H9 (cell line): ENCODE measurements around the gene SEPTIN7. TPM values are rescaled to one million over a fixed set of nuclear protein-coding genes. Genes with fewer than 3 reads are reported as not detected.

Experiments
- DNase-seq: peaks from one replicate; pipeline ENCODE4 v3.0.0-alpha.2; 2017
- H2AFZ ChIP-seq: one replicate; pipeline ENCODE4 v1.6.1; 2013; ENCODE audit warnings: mild to moderate bottlenecking, low read length, control low read depth, moderate library complexity
- H2AK5ac ChIP-seq: 2 replicates; pipeline ENCODE4 v1.6.1; 2013; ENCODE audit warnings: low read length, control low read depth, mixed read lengths; ENCODE audit not compliant: insufficient read length
- H2BK120ac ChIP-seq: one replicate; pipeline ENCODE4 v1.6.1; 2013; ENCODE audit warnings: low read depth, mild to moderate bottlenecking, low read length, control low read depth, inconsistent platforms; ENCODE audit not compliant: poor library complexity, severe bottlenecking
- H2BK12ac ChIP-seq: 2 replicates; pipeline ENCODE4 v1.6.1; 2013; ENCODE audit warnings: low read length, control low read depth, mixed read lengths, low read depth; ENCODE audit not compliant: insufficient read length
- H2BK15ac ChIP-seq: 2 replicates; pipeline ENCODE4 v1.6.1; 2013; ENCODE audit warnings: low read depth, low read length, control low read depth
- H2BK20ac ChIP-seq: one replicate; pipeline ENCODE4 v1.6.1; 2013; ENCODE audit warnings: low read depth, mild to moderate bottlenecking, low read length, control low read depth, inconsistent platforms; ENCODE audit not compliant: poor library complexity, severe bottlenecking
- H2BK5ac ChIP-seq: 2 replicates; pipeline ENCODE4 v1.6.1; 2013; ENCODE audit warnings: low read length, control low read depth, mixed read lengths; ENCODE audit not compliant: insufficient read length
- H3K14ac ChIP-seq: 2 replicates; pipeline ENCODE4 v1.6.1; 2013; ENCODE audit warnings: low read length, control low read depth; ENCODE audit not compliant: insufficient read depth
- H3K18ac ChIP-seq: 2 replicates; pipeline ENCODE4 v1.6.1; 2013; ENCODE audit warnings: low read depth, mild to moderate bottlenecking, mixed read lengths, low read length, control low read depth; ENCODE audit not compliant: insufficient read length
- H3K23ac ChIP-seq: 2 replicates; pipeline ENCODE4 v1.6.1; 2013; ENCODE audit warnings: low read length, control low read depth, mixed read lengths, low read depth; ENCODE audit not compliant: insufficient read length
- H3K23me2 ChIP-seq: 2 replicates; pipeline ENCODE4 v1.6.1; 2013; ENCODE audit warnings: low read depth, mild to moderate bottlenecking, mixed read lengths, low read length, control low read depth; ENCODE audit not compliant: insufficient read length, poor library complexity, severe bottlenecking
- H3K27ac ChIP-seq: 2 replicates; pipeline ENCODE4 v1.5.1; 2013; ENCODE audit warnings: low read length, control low read depth, mixed read lengths, low read depth; ENCODE audit not compliant: insufficient read length
- H3K27me3 ChIP-seq: 2 replicates; pipeline ENCODE4 v1.6.1; 2013; ENCODE audit warnings: low read length, control low read depth, inconsistent platforms; ENCODE audit not compliant: insufficient read depth
- H3K4ac ChIP-seq: 2 replicates; pipeline ENCODE4 v1.6.1; 2013; ENCODE audit warnings: low read depth, mild to moderate bottlenecking, control low read depth, inconsistent platforms, low read length, moderate library complexity
- H3K4me1 ChIP-seq: 2 replicates; pipeline ENCODE4 v1.6.1; 2013; ENCODE audit warnings: low read length, control low read depth, inconsistent platforms; ENCODE audit not compliant: insufficient read depth
- H3K4me2 ChIP-seq: 2 replicates; pipeline ENCODE4 v1.6.1; 2013; ENCODE audit warnings: low read length, control low read depth, mixed read lengths; ENCODE audit not compliant: insufficient read length, insufficient read depth
- H3K56ac ChIP-seq: 2 replicates; pipeline ENCODE4 v1.6.1; 2013; ENCODE audit warnings: low read depth, mild to moderate bottlenecking, mixed read lengths, low read length, control low read depth; ENCODE audit not compliant: insufficient read length
- H3K79me1 ChIP-seq: 2 replicates; pipeline ENCODE4 v1.6.1; 2013; ENCODE audit warnings: low read depth, mild to moderate bottlenecking, moderate library complexity, low read length, control low read depth, inconsistent platforms; ENCODE audit not compliant: insufficient read depth, poor library complexity, severe bottlenecking
- H3K79me2 ChIP-seq: 2 replicates; pipeline ENCODE4 v1.6.1; 2013; ENCODE audit warnings: low read length, control low read depth, inconsistent platforms; ENCODE audit not compliant: insufficient read depth
- H3K9ac ChIP-seq: 2 replicates; pipeline ENCODE4 v1.6.1; 2013; ENCODE audit warnings: low read length, control low read depth, mixed read lengths; ENCODE audit not compliant: insufficient read length; ENCODE audit errors: extremely low read depth
- H3K9me3 ChIP-seq: one replicate; pipeline ENCODE4 v1.6.1; 2013; ENCODE audit warnings: low read depth, low read length, inconsistent platforms; ENCODE audit not compliant: control insufficient read depth
- H3T11ph ChIP-seq: one replicate; pipeline ENCODE4 v1.6.1; 2013; ENCODE audit warnings: mild to moderate bottlenecking, low read length, control low read depth, inconsistent platforms
- H4K20me1 ChIP-seq: one replicate; pipeline ENCODE4 v1.6.1; 2013; ENCODE audit not compliant: control insufficient read depth, insufficient read length, insufficient read depth
- H4K5ac ChIP-seq: 2 replicates; pipeline ENCODE4 v1.6.1; 2013; ENCODE audit warnings: low read depth, mild to moderate bottlenecking, mixed read lengths, low read length, control low read depth; ENCODE audit not compliant: insufficient read length
- H4K8ac ChIP-seq: replicated peaks from 2 replicates; pipeline ENCODE4 v1.6.1; 2013; ENCODE audit warnings: low read length, control low read depth, mixed read lengths, low read depth; ENCODE audit not compliant: insufficient read length
- H4K91ac ChIP-seq: 2 replicates; pipeline ENCODE4 v1.6.1; 2013; ENCODE audit warnings: low read depth, mild to moderate bottlenecking, moderate library complexity, mixed read lengths, low read length, control low read depth; ENCODE audit not compliant: insufficient read length
- H3K27ac Mint-ChIP-seq, 3 experiments: 2 replicates in 2 of 3; 3 replicates in 1 of 3; pipeline ENCODE4 v1.8.0; 2020 to 2021; ENCODE audit warnings: mixed read lengths in 3 of 3, mild to moderate bottlenecking in 1 of 3, moderate library complexity in 1 of 3
- H3K27me3 Mint-ChIP-seq: 2 replicates; pipeline ENCODE4 v1.8.0; 2021; ENCODE audit warnings: low read depth, mild to moderate bottlenecking, moderate library complexity, mixed read lengths
- H3K36me3 Mint-ChIP-seq, 3 experiments: 2 replicates in 2 of 3; 3 replicates in 1 of 3; pipeline ENCODE4 v1.8.0; 2020 to 2021; ENCODE audit warnings: low read depth in 3 of 3, mixed read lengths in 3 of 3; ENCODE audit not compliant: insufficient read depth in 1 of 3
- H3K4me1 Mint-ChIP-seq, 2 experiments: 2 replicates each; pipeline ENCODE4 v1.8.0; 2020; ENCODE audit warnings: mixed read lengths in 2 of 2
- H3K4me3 Mint-ChIP-seq, 2 experiments: 2 replicates in 1 of 2; 3 replicates in 1 of 2; pipeline ENCODE4 v1.8.0; 2020 to 2021; ENCODE audit warnings: mild to moderate bottlenecking in 2 of 2, mixed read lengths in 2 of 2, moderate library complexity in 1 of 2
- H3K9me3 Mint-ChIP-seq, 2 experiments: 2 replicates in 1 of 2; 3 replicates in 1 of 2; pipeline ENCODE4 v1.8.0; 2020; ENCODE audit warnings: mild to moderate bottlenecking in 2 of 2, mixed read lengths in 2 of 2, moderate library complexity in 1 of 2
- WGBS: extraction: QIAGEN DNeasy Blood & Tissue Kit; methylation state at CpG from one replicate; pipeline ENCODE4 v1.1.7; 2013; ENCODE audit warnings: missing lambda C conversion rate, low lambda C conversion rate, mixed read lengths; ENCODE audit not compliant: insufficient read length; ENCODE audit errors: extremely low coverage; 5-methylcytosine and 5-hydroxymethylcytosine counted together
- total RNA-seq: library from RNA; stranded (reverse); gene quantifications from 2 replicates; pipeline ENCODE4 v1.2.1, GENCODE V29; 2021
- TF ChIP-seq, protein P1 (sequence below): fragments of 200-600 bp; sonication (generic); conservative IDR thresholded peaks from 3 replicates; pipeline ENCODE4 v1.8.0; 2021; ENCODE audit warnings: antibody characterized with exemption, mild to moderate bottlenecking

SEPTIN7 gene
- total RNA-seq, 1 experiment from 2014 or later = 184 TPM

DNA sequence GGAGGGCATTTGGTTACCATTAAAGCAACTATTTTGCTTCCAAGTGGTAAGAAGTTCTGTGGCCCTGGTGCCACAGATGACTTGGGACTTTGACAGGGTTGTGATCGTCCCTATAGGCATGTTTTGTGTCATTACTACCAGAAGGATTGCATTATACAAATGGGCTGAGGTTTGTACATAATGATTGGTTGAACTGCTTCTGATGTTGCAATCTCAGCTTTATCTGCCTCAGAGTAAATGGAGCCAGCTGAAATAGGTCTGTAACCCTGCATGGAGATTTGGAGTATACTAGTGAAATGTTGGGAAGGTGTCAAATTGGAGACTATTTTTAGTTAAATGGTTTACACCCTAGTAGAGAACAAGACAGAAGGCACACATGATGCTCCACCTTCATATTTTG is 46.1 kb upstream of the SEPTIN7 start:
- no peak overlapping the region for H4K91ac ChIP-seq
- H3K4me2 ChIP-seq = no peak overlapping the region
- H2BK20ac ChIP-seq = no peak overlapping the region
- TF ChIP-seq, protein P1, sequence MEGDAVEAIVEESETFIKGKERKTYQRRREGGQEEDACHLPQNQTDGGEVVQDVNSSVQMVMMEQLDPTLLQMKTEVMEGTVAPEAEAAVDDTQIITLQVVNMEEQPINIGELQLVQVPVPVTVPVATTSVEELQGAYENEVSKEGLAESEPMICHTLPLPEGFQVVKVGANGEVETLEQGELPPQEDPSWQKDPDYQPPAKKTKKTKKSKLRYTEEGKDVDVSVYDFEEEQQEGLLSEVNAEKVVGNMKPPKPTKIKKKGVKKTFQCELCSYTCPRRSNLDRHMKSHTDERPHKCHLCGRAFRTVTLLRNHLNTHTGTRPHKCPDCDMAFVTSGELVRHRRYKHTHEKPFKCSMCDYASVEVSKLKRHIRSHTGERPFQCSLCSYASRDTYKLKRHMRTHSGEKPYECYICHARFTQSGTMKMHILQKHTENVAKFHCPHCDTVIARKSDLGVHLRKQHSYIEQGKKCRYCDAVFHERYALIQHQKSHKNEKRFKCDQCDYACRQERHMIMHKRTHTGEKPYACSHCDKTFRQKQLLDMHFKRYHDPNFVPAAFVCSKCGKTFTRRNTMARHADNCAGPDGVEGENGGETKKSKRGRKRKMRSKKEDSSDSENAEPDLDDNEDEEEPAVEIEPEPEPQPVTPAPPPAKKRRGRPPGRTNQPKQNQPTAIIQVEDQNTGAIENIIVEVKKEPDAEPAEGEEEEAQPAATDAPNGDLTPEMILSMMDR = no peak
- no peak for DNase-seq
- H3K23ac ChIP-seq = no peak overlapping the region
- no CpG with 5 or more reads among the region's 1 CpG for WGBS
- H3K23me2 ChIP-seq = no peaks in the 10 kb centered on the region
- no peak overlapping the region for H2BK120ac ChIP-seq
- no peak overlapping the region for H4K5ac ChIP-seq
- Mint-ChIP-seq H3K9me3 (no peaks in the 10 kb centered on the region), H3K27me3 (no peaks in the 10 kb centered on the region; the same call in 1 of the 2 replicates), H3K36me3 (no peaks in the 10 kb centered on the region), H3K4me3 (no peak overlapping the region), H3K27ac (no peak overlapping the region), H3K4me1 (peaks cover 7 to 15% of the 10 kb centered on the region in 2 experiments)
- H2BK15ac ChIP-seq = no peak overlapping the region
- H3K27ac ChIP-seq = no peak overlapping the region
- H3K4me1 ChIP-seq = peaks cover 6% of the 10 kb centered on the region; the same call in 1 of the 2 replicates
- H3K56ac ChIP-seq = no peak overlapping the region
- H3K4ac ChIP-seq = no peak overlapping the region
- no peaks in the 10 kb centered on the region for H4K20me1 ChIP-seq
- no peaks in the 10 kb centered on the region; the same call in 1 of the 2 replicates for H3K79me2 ChIP-seq
- H3T11ph ChIP-seq = no peak overlapping the region
- no peak overlapping the region for H3K14ac ChIP-seq
- no peaks in the 10 kb centered on the region for H3K79me1 ChIP-seq
- no peak overlapping the region for H2AK5ac ChIP-seq
- no peak overlapping the region for H2BK12ac ChIP-seq
- no peak overlapping the region for H4K8ac ChIP-seq
- H2AFZ ChIP-seq = no peak overlapping the region
- no peaks in the 10 kb centered on the region for H3K9me3 ChIP-seq
- no peak overlapping the region for H3K9ac ChIP-seq
- H2BK5ac ChIP-seq = no peak overlapping the region
- no peaks in the 10 kb centered on the region for H3K27me3 ChIP-seq
- H3K18ac ChIP-seq = no peak overlapping the region
